Activated CD8-positive, alpha-beta memory T cell treated with anti-CD3 and anti-CD28 coated beads, Interleukin-2, amount 10 ng/mL, durations not matched to agents 7 days and 5 days (primary cell): Measurements from ENCODE around the gene TFR2. TPM values are rescaled to one million over a fixed set of nuclear protein-coding genes. Genes with fewer than 3 reads are reported as not detected.

Experiments used
- ATAC-seq: fragments of 150-1000 bp; cut with Tn5 transposase; one replicate; pipeline ENCODE4 v1.10.0; 2021; ENCODE audit warnings: moderate library complexity
- CTCF ChIA-PET: fragments of 350-600 bp; sonication (Branson Sonifier 250); formaldehyde crosslinking; loops from one replicate; lab custom pipeline; 2021; ENCODE audit warnings: antibody characterized with exemption; lab: Charles Lee
- DNase-seq: peaks from one replicate; pipeline ENCODE4 v3.0.0-alpha.2; 2020
- H3K27ac Mint-ChIP-seq: one replicate; pipeline ENCODE4 v1.8.0; 2021; ENCODE audit warnings: mild to moderate bottlenecking, mixed read lengths
- H3K27me3 Mint-ChIP-seq: one replicate; pipeline ENCODE4 v1.8.0; 2021; ENCODE audit warnings: mixed read lengths
- H3K36me3 Mint-ChIP-seq: one replicate; pipeline ENCODE4 v1.8.0; 2021; ENCODE audit warnings: mild to moderate bottlenecking, mixed read lengths
- H3K4me1 Mint-ChIP-seq: one replicate; pipeline ENCODE4 v1.8.0; 2021; ENCODE audit warnings: mixed read lengths
- H3K4me3 Mint-ChIP-seq: one replicate; pipeline ENCODE4 v1.8.0; 2021; ENCODE audit warnings: mild to moderate bottlenecking, moderate library complexity, mixed read lengths
- H3K9me3 Mint-ChIP-seq: one replicate; pipeline ENCODE4 v1.8.0; 2022; ENCODE audit warnings: low read depth, mixed read lengths
- total RNA-seq, 2 experiments: library from RNA; stranded (reverse); gene quantifications; one replicate each; pipeline ENCODE4 v1.2.3, GENCODE V29; 2021

TFR2 gene
- total RNA-seq, 2 experiments from 2014 or later: 11.1 to 18.6 TPM

GRCh38 chr7:100629117-100629716 lies 12.1 kb downstream of the TFR2 start:
- H3K9me3 Mint-ChIP-seq: no peaks in the 10 kb centered on the region
- H3K4me1 Mint-ChIP-seq: peaks cover 63% of the 10 kb centered on the region
- DNase-seq: peak; percentile 56
- CTCF ChIA-PET: interaction anchor here (0.7 to 2.8 kb wide), 14 partner anchors 9 to 223 kb away, joined by 3 to 11 read pairs (median 4); partner anchors contain the start of genes MOSPD3, POP7 and SLC12A9
- H3K27ac Mint-ChIP-seq: peak overlapping the region; percentile 20
- no peak overlapping the region for H3K4me3 Mint-ChIP-seq
- no peaks in the 10 kb centered on the region for H3K27me3 Mint-ChIP-seq
- peaks cover 5% of the 10 kb centered on the region for H3K36me3 Mint-ChIP-seq
- ATAC-seq: no peak

DNA sequence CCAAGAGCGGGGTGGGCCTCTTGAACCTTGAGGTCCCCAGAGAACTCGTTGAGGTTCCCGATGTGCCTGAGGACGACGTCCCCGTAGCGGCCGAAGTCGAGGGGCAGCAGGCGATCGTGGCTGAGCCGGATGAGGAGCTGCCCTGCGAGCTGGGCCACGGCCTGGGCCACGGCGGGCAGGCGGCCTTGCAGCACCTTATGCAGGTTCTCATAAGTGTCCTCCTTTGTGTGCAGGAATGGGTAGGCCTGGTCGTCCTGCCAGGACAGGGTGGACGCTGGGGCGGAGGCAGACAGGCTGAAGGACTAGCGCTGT lies 14.2 kb downstream of the TFR2 start:
- DNase-seq (no peak), ATAC-seq (no peak)
- no peaks in the 10 kb centered on the region for H3K27me3 Mint-ChIP-seq
- peak overlapping the region; percentile 81 for H3K27ac Mint-ChIP-seq
- CTCF ChIA-PET: interaction anchor here (1.1 to 4.8 kb wide), 6 partner anchors 14 to 144 kb away, joined by 3 to 21 read pairs (median 5); partner anchors contain the start of genes FBXO24, MOSPD3 and POP7
- H3K4me3 Mint-ChIP-seq: peak overlapping the region; percentile 69
- peaks cover 5% of the 10 kb centered on the region for H3K36me3 Mint-ChIP-seq
- peaks cover 55% of the 10 kb centered on the region for H3K4me1 Mint-ChIP-seq
- no peaks in the 10 kb centered on the region for H3K9me3 Mint-ChIP-seq

DNA sequence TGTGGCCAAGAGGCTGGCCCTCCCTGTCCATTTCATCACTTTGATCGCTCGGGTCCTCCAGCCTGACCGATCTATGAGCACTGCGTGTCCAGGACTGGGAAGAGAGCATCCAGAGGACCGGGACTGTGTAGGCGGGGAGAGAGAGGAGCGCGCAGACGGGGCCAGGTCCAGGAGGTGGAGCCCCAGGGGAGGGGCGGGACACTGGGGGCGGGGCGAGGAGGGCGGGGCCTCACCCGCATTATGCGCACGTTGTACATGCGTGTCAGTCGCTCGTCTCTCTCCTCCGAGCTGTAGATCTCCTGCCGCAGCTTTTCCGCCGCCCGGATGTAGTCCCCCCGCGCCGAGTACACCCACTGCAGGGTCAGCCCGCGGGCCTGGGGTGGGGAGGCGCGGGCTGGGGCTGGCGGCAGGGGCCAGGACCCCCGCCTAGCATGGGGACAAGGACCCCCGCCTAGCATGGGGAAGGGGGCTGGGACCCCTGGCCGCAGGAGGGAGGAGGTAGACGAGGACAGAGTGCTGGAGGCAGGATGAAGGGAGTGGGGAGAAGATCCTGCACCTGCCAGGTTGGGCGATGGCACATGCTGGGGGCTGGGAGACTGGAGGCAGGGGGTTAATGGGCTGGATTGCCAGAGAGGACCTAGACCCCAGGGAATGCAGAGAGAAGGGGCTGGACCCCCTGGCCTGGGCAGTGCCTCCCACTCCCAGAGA lies 14.7 kb downstream of the TFR2 start:
- DNase-seq: peak; percentile 96
- CTCF ChIA-PET: interaction anchor here (1.1 to 4.8 kb wide), 9 partner anchors 8 to 144 kb away, joined by 3 to 21 read pairs (median 6); partner anchors contain the start of genes FBXO24, GIGYF1, MOSPD3 and POP7
- Mint-ChIP-seq H3K9me3 (no peaks in the 10 kb centered on the region), H3K4me3 (peak overlapping the region; percentile 69), H3K27ac (peak overlapping the region; percentile 81), H3K4me1 (peaks cover 50% of the 10 kb centered on the region), H3K27me3 (no peaks in the 10 kb centered on the region), H3K36me3 (peaks cover 5% of the 10 kb centered on the region)
- ATAC-seq: peak; percentile 96

DNA sequence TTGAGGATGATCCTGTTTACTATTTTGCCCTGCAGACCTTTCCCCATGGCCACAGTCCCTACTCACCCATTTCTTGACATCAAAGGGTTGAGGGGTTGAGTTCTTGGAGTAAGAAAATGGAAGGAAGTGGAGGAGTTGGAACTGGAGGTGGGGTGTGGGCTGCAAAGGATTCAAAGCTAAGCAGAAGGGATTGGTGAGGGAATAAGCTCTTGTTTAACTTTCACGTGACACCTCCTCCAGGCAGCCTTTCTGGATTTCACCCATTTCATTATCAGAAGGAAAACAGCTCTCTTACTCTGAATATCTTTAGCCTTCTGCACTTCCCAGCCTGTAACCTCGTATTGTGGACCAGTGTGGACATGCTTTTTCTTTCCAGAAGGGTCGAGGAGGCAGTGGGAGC lies 15.3 kb downstream of the TFR2 start:
- peak overlapping the region; percentile 69 for H3K4me3 Mint-ChIP-seq
- H3K27me3 Mint-ChIP-seq: no peaks in the 10 kb centered on the region
- peak overlapping the region; percentile 81 for H3K27ac Mint-ChIP-seq
- no peaks in the 10 kb centered on the region for H3K9me3 Mint-ChIP-seq
- ATAC-seq (no peak), DNase-seq (no peak)
- H3K36me3 Mint-ChIP-seq: peaks cover 5% of the 10 kb centered on the region
- CTCF ChIA-PET: interaction anchor here (0.8 to 4.8 kb wide), 10 partner anchors 9 to 143 kb away, joined by 3 to 21 read pairs (median 5); partner anchors contain the start of genes FBXO24, GIGYF1, MOSPD3 and POP7
- H3K4me1 Mint-ChIP-seq: peaks cover 48% of the 10 kb centered on the region

- peaks cover 3% of the 10 kb centered on the region for H3K36me3 Mint-ChIP-seq
- peak overlapping the region; percentile 82 for H3K27ac Mint-ChIP-seq
- DNase-seq (peak; percentile 62), ATAC-seq (no peak)
- H3K4me3 Mint-ChIP-seq: peak overlapping the region; percentile 0
- CTCF ChIA-PET: interaction anchor here (0.7 to 4.8 kb wide), 7 partner anchors 9 to 511 kb away, joined by 3 to 21 read pairs (median 4); partner anchors contain the start of genes MOSPD3 and POP7
- no peaks in the 10 kb centered on the region for H3K9me3 Mint-ChIP-seq
- H3K27me3 Mint-ChIP-seq: no peaks in the 10 kb centered on the region
- peaks cover 40% of the 10 kb centered on the region for H3K4me1 Mint-ChIP-seq
Measured at GRCh38 chr7:100623951-100624824, 17.2 kb downstream of the TFR2 start.

GRCh38 chr7:100621554-100621953 lies 19.8 kb downstream of the TFR2 start:
- ATAC-seq (no peak), DNase-seq (no peak)
- Mint-ChIP-seq H3K4me1 (peaks cover 29% of the 10 kb centered on the region), H3K27me3 (no peaks in the 10 kb centered on the region), H3K36me3 (peaks cover 1% of the 10 kb centered on the region), H3K27ac (no peak overlapping the region), H3K4me3 (no peak overlapping the region), H3K9me3 (no peaks in the 10 kb centered on the region)
- CTCF ChIA-PET: interaction anchor here (1.0 to 2.2 kb wide), 2 partner anchors 9 to 11 kb away, joined by 5 to 7 read pairs; partner anchors contain the start of gene MOSPD3

GRCh38 chr7:100620804-100621203 lies 20.5 kb downstream of the TFR2 start:
- Mint-ChIP-seq H3K36me3 (peaks cover 1% of the 10 kb centered on the region), H3K4me3 (no peak overlapping the region), H3K9me3 (no peaks in the 10 kb centered on the region), H3K4me1 (peaks cover 22% of the 10 kb centered on the region), H3K27ac (no peak overlapping the region), H3K27me3 (no peaks in the 10 kb centered on the region)
- CTCF ChIA-PET: interaction anchor here (1.7 to 2.2 kb wide), 2 partner anchors 9 kb away, joined by 7 read pairs; partner anchors contain the start of gene MOSPD3
- DNase-seq: no peak
- no peak for ATAC-seq

- no peak overlapping the region for H3K4me3 Mint-ChIP-seq
- no peaks in the 10 kb centered on the region for H3K27me3 Mint-ChIP-seq
- H3K9me3 Mint-ChIP-seq: no peaks in the 10 kb centered on the region
- no peak for ATAC-seq
- no peak overlapping the region for H3K27ac Mint-ChIP-seq
- CTCF ChIA-PET: interaction anchor here (1.7 to 2.2 kb wide), 2 partner anchors 8 to 10 kb away, joined by 7 read pairs; partner anchors contain the start of gene MOSPD3
- peaks cover 16% of the 10 kb centered on the region for H3K4me1 Mint-ChIP-seq
- H3K36me3 Mint-ChIP-seq: peaks cover 1% of the 10 kb centered on the region
- no peak for DNase-seq
Measured at GRCh38 chr7:100620239-100620638, 21.1 kb downstream of the TFR2 start.

DNA sequence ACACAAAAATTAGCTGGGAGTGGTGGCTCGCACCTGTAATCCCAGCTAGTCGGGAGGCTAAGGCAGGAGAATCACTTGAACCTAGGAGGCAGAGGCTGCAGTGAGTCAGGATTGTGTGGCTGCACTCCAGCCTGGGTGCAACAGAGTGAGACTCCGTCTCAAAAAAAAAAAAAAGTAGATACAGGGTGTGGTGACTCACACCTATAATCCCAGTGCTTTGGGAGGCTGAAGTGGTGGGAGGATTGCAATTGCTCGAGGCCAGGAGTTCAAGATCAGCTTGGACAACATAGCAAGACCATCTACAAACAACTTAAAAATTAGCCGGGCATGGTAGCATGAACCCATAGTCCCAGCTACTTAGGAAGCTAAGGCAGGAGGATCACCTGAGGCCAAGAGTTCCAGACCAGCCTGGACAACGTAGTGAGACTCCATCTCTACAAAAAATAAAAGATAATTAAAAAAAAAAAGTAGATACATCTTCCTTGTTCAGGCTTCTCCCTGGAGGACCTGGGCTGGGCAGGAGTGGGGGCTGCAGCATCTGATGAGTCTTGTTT lies 27.0 kb downstream of the TFR2 start:
- Mint-ChIP-seq H3K27ac (no peak overlapping the region), H3K4me3 (no peak overlapping the region), H3K9me3 (no peaks in the 10 kb centered on the region), H3K4me1 (peaks cover 22% of the 10 kb centered on the region), H3K27me3 (no peaks in the 10 kb centered on the region), H3K36me3 (peaks cover 2% of the 10 kb centered on the region)
- no peak for ATAC-seq
- no peak for DNase-seq
- CTCF ChIA-PET: interaction anchor here (0.9 to 5.3 kb wide), 6 partner anchors 10 to 111 kb away, joined by 3 to 49 read pairs (median 9); partner anchors contain the start of gene GIGYF1

GRCh38 chr7:100613412-100614175 lies 27.8 kb downstream of the TFR2 start:
- CTCF ChIA-PET: interaction anchor here (0.6 to 5.3 kb wide), 14 partner anchors 8 to 186 kb away, joined by 3 to 49 read pairs (median 8); partner anchors contain the start of genes GIGYF1, MEPCE and POP7
- no peak for ATAC-seq
- Mint-ChIP-seq H3K36me3 (peaks cover 2% of the 10 kb centered on the region), H3K27ac (no peak overlapping the region), H3K9me3 (no peaks in the 10 kb centered on the region), H3K27me3 (no peaks in the 10 kb centered on the region), H3K4me3 (peak overlapping the region; percentile 80), H3K4me1 (peaks cover 22% of the 10 kb centered on the region)
- DNase-seq: no peak

DNA sequence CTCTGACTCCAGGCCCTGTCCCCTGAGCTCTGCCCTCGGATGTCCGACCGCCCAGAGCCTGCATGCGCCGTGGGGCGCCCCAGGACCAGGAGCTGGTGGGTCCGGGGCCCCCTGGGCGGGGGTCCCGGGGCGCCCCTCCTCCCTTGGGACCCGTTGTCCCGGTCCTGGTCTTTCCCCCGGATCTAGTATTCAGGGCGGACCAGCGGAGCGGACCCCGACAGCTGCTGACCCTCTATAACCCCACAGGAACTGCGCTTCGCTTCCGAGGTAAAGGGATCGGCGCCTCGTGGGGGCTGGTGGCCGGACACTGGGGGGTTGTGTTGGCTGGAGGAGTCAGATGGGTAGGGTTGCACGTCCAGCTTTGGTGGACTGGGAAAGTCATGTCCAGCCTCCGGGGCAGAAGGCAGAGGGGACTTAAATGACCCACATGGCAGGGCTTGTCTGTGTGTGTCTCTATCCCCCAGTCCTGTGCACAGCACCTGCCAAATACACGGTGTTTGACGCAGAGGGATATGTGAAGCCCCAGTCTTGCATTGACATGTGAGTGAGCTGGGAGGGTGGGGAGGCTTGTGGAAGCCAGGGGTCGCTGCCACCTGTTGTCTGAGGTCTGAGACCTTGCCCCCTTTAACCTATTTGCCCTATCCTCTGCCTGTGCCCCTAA lies 28.5 kb downstream of the TFR2 start:
- no peaks in the 10 kb centered on the region for H3K9me3 Mint-ChIP-seq
- H3K27me3 Mint-ChIP-seq: no peaks in the 10 kb centered on the region
- peaks cover 22% of the 10 kb centered on the region for H3K4me1 Mint-ChIP-seq
- peaks cover 2% of the 10 kb centered on the region for H3K36me3 Mint-ChIP-seq
- peak overlapping the region; percentile 87 for H3K4me3 Mint-ChIP-seq
- H3K27ac Mint-ChIP-seq: peak overlapping the region; percentile 57
- ATAC-seq: peak; percentile 4
- CTCF ChIA-PET: interaction anchor here (0.6 to 5.3 kb wide), 24 partner anchors 8 to 204 kb away, joined by 3 to 49 read pairs (median 4); partner anchors contain the start of genes FBXO24, GIGYF1, LRCH4 and MEPCE
- DNase-seq: peak; percentile 54
